Measurements from ENCODE around the gene LCP2.

Gene LCP2

GRCh38 chr5:170292179-170293104, 5.1 kb downstream of the LCP2 start:
- no peaks in the 10 kb centered on the region for H3K4me1 ChIP-seq (ENCODE audit: low read length)
- no peaks in the 10 kb centered on the region for H3K36me3 ChIP-seq (replicated peaks; ENCODE audit: low read depth, low read length)
- H3K4me3 ChIP-seq (ENCODE audit: low read length) = no peak overlapping the region
- peaks cover 60% of the 10 kb centered on the region for H3K27me3 ChIP-seq (ENCODE audit: low read depth, low read length)
- no peak for TF ChIP-seq EZH2phosphoT487 (IDR thresholded peaks at IDR 0.05; ENCODE audit: low read depth)
- TF ChIP-seq CTCF (IDR thresholded peaks at IDR 0.05; ENCODE audit: low read depth, low read length) = no peak
- H3K27ac ChIP-seq (ENCODE audit: low read length) = no peak overlapping the region
- no peak overlapping the region for H3K9ac ChIP-seq (ENCODE audit: low read length)
- no peak overlapping the region for H3K4me2 ChIP-seq (ENCODE audit: low read length)
- H3K79me2 ChIP-seq (ENCODE audit: low read length) = no peaks in the 10 kb centered on the region
- H3K9me3 ChIP-seq (ENCODE audit: insufficient read depth, low read length) = no peaks in the 10 kb centered on the region
- no peak overlapping the region for H2AFZ ChIP-seq (ENCODE audit: low read depth, low read length)
- no peaks in the 10 kb centered on the region for H4K20me1 ChIP-seq (ENCODE audit: insufficient read depth, low read length)

- H3K4me2 ChIP-seq (ENCODE audit: low read length) = no peak overlapping the region
- no peak overlapping the region for H2AFZ ChIP-seq (ENCODE audit: low read depth, low read length)
- H3K4me1 ChIP-seq (ENCODE audit: low read length) = no peaks in the 10 kb centered on the region
- no peaks in the 10 kb centered on the region for H3K36me3 ChIP-seq (replicated peaks; ENCODE audit: low read depth, low read length)
- TF ChIP-seq EZH2phosphoT487 (IDR thresholded peaks at IDR 0.05; ENCODE audit: low read depth) = no peak
- H3K27me3 ChIP-seq (ENCODE audit: low read depth, low read length) = peaks cover 64% of the 10 kb centered on the region
- no peak overlapping the region for H3K9ac ChIP-seq (ENCODE audit: low read length)
- H3K4me3 ChIP-seq (ENCODE audit: low read length) = no peak overlapping the region
- H3K9me3 ChIP-seq (ENCODE audit: insufficient read depth, low read length) = no peaks in the 10 kb centered on the region
- no peaks in the 10 kb centered on the region for H3K79me2 ChIP-seq (ENCODE audit: low read length)
- no peaks in the 10 kb centered on the region for H4K20me1 ChIP-seq (ENCODE audit: insufficient read depth, low read length)
- no peak overlapping the region for H3K27ac ChIP-seq (ENCODE audit: low read length)
Measured at GRCh38 chr5:170290498-170290897, 7.1 kb downstream of the LCP2 start.

- H3K4me3 ChIP-seq (ENCODE audit: low read length) = no peak overlapping the region
- H3K4me2 ChIP-seq (ENCODE audit: low read length) = no peak overlapping the region
- no peaks in the 10 kb centered on the region for H3K36me3 ChIP-seq (replicated peaks; ENCODE audit: low read depth, low read length)
- no peaks in the 10 kb centered on the region for H3K4me1 ChIP-seq (ENCODE audit: low read length)
- no peaks in the 10 kb centered on the region for H3K79me2 ChIP-seq (ENCODE audit: low read length)
- no peaks in the 10 kb centered on the region for H4K20me1 ChIP-seq (ENCODE audit: insufficient read depth, low read length)
- no peaks in the 10 kb centered on the region for H3K9me3 ChIP-seq (ENCODE audit: insufficient read depth, low read length)
- no peak overlapping the region for H3K27ac ChIP-seq (ENCODE audit: low read length)
- H3K9ac ChIP-seq (ENCODE audit: low read length) = no peak overlapping the region
- H2AFZ ChIP-seq (ENCODE audit: low read depth, low read length) = no peak overlapping the region
- TF ChIP-seq CTCF (IDR thresholded peaks at IDR 0.05; ENCODE audit: low read depth, low read length) = no peak
- TF ChIP-seq EZH2phosphoT487 (IDR thresholded peaks at IDR 0.05; ENCODE audit: low read depth) = no peak
- H3K27me3 ChIP-seq (ENCODE audit: low read depth, low read length) = peaks cover 69% of the 10 kb centered on the region
Measured at GRCh38 chr5:170289764-170290163, 7.8 kb downstream of the LCP2 start.

GRCh38 chr5:170289121-170289520, 8.5 kb downstream of the LCP2 start:
- no peak overlapping the region for H3K4me2 ChIP-seq (ENCODE audit: low read length)
- no peaks in the 10 kb centered on the region for H3K79me2 ChIP-seq (ENCODE audit: low read length)
- no peak overlapping the region for H3K4me3 ChIP-seq (ENCODE audit: low read length)
- H2AFZ ChIP-seq (ENCODE audit: low read depth, low read length) = no peak overlapping the region
- peaks cover 71% of the 10 kb centered on the region for H3K27me3 ChIP-seq (ENCODE audit: low read depth, low read length)
- no peaks in the 10 kb centered on the region for H3K4me1 ChIP-seq (ENCODE audit: low read length)
- H3K36me3 ChIP-seq (replicated peaks; ENCODE audit: low read depth, low read length) = no peaks in the 10 kb centered on the region
- no peak overlapping the region for H3K27ac ChIP-seq (ENCODE audit: low read length)
- no peak overlapping the region for H3K9ac ChIP-seq (ENCODE audit: low read length)
- no peaks in the 10 kb centered on the region for H4K20me1 ChIP-seq (ENCODE audit: insufficient read depth, low read length)
- 0 out of 2 replicates have a peak, but pooled peaks cover 4% of the 10 kb centered on the region for H3K9me3 ChIP-seq (ENCODE audit: insufficient read depth, low read length)
- TF ChIP-seq CTCF (IDR thresholded peaks at IDR 0.05; ENCODE audit: low read depth, low read length) (no peak), EZH2phosphoT487 (IDR thresholded peaks at IDR 0.05; ENCODE audit: low read depth) (no peak)
